Measurements from ENCODE around the gene ATP6V0D1. TPM values are rescaled to one million over a fixed set of nuclear protein-coding genes. Genes with fewer than 3 reads are reported as not detected.
A peak's percentile ranks its signal among the peaks of the same experiment; 100 is the strongest.

Gene ATP6V0D1
- total and polyA plus RNA-seq, 2 of the 4 experiments (the other 2 are of a cell fraction), result 112 to 124 TPM

DNA sequence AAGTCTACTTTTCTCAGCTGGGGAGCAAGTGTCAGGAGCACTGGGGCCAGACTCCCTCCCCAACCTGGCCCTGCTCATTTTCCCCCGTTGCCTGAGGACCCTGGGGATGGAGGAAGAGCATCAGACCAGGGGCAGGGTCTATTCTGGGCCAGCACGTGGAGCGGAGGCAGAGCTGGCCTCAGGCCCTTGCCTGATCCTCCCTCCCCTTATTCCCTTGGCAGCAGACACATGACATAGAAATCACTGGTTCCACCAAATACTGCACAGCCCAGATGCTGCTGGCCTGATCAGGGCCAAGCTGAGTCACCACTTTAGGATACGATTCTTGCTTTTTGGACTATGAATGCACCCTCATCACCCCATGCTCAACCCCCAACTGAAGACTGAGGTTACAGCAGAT is 18.1 kb upstream of the ATP6V0D1 start:
- ChIA-PET CTCF (no interaction called here), POLR2A (ENCODE audit: unreplicated experiment) (no interaction called here)
- Histone ChIP-seq H3K79me1 (ENCODE audit: low read depth in 1 of 2, low read length in 2 of 2) (no peaks in the 10 kb centered on the region), H2AFZ (replicated peaks; ENCODE audit: low read length, poor library complexity) (no peak overlapping the region), H4K5ac (ENCODE audit: low read depth, low read length) (no peak overlapping the region), H3K9me3 (ENCODE audit: control insufficient read depth, insufficient read depth, low read length) (no peaks in the 10 kb centered on the region), H3K14ac (replicated peaks; ENCODE audit: low read depth, low read length) (no peak overlapping the region), H3K9me1 (ENCODE audit: insufficient read depth, low read length) (no peaks in the 10 kb centered on the region), H3K4me3 (ENCODE audit: insufficient read depth, low read depth, low read length) (no peak overlapping the region), H4K8ac (ENCODE audit: low read depth in 2 of 2, low read length in 2 of 2) (no peak overlapping the region), H3K4me1 (ENCODE audit: control insufficient read depth, insufficient read depth, low read length) (no peaks in the 10 kb centered on the region), H2BK5ac (ENCODE audit: low read depth, low read length, poor library complexity, severe bottlenecking) (no peak overlapping the region), H3K36me3 (ENCODE audit: control insufficient read depth, insufficient read depth, low read length) (no peaks in the 10 kb centered on the region), H2AK5ac (ENCODE audit: low read depth, low read length) (no peak overlapping the region), H3K18ac (ENCODE audit: low read depth, low read length) (no peak overlapping the region), H2BK120ac (ENCODE audit: low read depth, low read length) (no peak overlapping the region), H4K20me1 (ENCODE audit: insufficient read depth, low read length) (no peaks in the 10 kb centered on the region; the same call in 1 of the 2 replicates), H3K4ac (ENCODE audit: low read depth, low read length) (no peak overlapping the region), H2BK20ac (ENCODE audit: low read depth, low read length) (no peak overlapping the region), H3K23ac (ENCODE audit: low read depth, low read length) (no peak overlapping the region), H3K27me3 (ENCODE audit: control insufficient read depth, insufficient read depth, low read length) (no peaks in the 10 kb centered on the region), H2BK15ac (ENCODE audit: low read depth, low read length) (no peak overlapping the region), H2AK9ac (replicated peaks; ENCODE audit: low read depth, low read length, poor library complexity) (no peak overlapping the region), H3K27ac (ENCODE audit: insufficient read depth, low read length) (no peak overlapping the region), H3K9ac (ENCODE audit: low read depth, low read length) (no peak overlapping the region), H4K91ac (ENCODE audit: insufficient read depth, low read depth, low read length) (no peak overlapping the region), H3K56ac (ENCODE audit: extremely low read depth, insufficient read depth, low read length) (no peak overlapping the region), H3K4me2 (ENCODE audit: low read depth, low read length) (no peak overlapping the region)
- ATAC-seq (ENCODE audit: low read depth), result no peak
- in situ Hi-C loops (cut with MboI; ENCODE audit: low sequenced_read_pairs), result no loop called here
- no peak for TF ChIP-seq CHD1 (IDR thresholded peaks at IDR 0.05; ENCODE audit: low read depth, low read length)
- no peak for TF ChIP-seq BHLHE40 (IDR thresholded peaks at IDR 0.05; ENCODE audit: low read depth, low read length)
- TF ChIP-seq SMC3 (IDR thresholded peaks at IDR 0.05; ENCODE audit: low read depth, low read length), result no peak
- no peak for TF ChIP-seq RFX5 (IDR thresholded peaks at IDR 0.05; ENCODE audit: low read depth, low read length)
- no peak for TF ChIP-seq RCOR1 (IDR thresholded peaks at IDR 0.05; ENCODE audit: insufficient replicate concordance, low read length)
- TF ChIP-seq, protein P1, sequence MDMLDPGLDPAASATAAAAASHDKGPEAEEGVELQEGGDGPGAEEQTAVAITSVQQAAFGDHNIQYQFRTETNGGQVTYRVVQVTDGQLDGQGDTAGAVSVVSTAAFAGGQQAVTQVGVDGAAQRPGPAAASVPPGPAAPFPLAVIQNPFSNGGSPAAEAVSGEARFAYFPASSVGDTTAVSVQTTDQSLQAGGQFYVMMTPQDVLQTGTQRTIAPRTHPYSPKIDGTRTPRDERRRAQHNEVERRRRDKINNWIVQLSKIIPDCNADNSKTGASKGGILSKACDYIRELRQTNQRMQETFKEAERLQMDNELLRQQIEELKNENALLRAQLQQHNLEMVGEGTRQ (IDR thresholded peaks at IDR 0.05; ENCODE audit: low read depth, low read length), result no peak
- TF ChIP-seq, protein P2, sequence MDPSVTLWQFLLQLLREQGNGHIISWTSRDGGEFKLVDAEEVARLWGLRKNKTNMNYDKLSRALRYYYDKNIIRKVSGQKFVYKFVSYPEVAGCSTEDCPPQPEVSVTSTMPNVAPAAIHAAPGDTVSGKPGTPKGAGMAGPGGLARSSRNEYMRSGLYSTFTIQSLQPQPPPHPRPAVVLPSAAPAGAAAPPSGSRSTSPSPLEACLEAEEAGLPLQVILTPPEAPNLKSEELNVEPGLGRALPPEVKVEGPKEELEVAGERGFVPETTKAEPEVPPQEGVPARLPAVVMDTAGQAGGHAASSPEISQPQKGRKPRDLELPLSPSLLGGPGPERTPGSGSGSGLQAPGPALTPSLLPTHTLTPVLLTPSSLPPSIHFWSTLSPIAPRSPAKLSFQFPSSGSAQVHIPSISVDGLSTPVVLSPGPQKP (IDR thresholded peaks at IDR 0.05; ENCODE audit: borderline replicate concordance, low read depth, low read length), result no peak
- TF ChIP-seq POLR2A (IDR thresholded peaks at IDR 0.05; ENCODE audit: low read depth, low read length), result no peak
- TF ChIP-seq NFE2L2 (IDR thresholded peaks at IDR 0.05; ENCODE audit: low read depth, low read length), result no peak
- TF ChIP-seq, protein P3, sequence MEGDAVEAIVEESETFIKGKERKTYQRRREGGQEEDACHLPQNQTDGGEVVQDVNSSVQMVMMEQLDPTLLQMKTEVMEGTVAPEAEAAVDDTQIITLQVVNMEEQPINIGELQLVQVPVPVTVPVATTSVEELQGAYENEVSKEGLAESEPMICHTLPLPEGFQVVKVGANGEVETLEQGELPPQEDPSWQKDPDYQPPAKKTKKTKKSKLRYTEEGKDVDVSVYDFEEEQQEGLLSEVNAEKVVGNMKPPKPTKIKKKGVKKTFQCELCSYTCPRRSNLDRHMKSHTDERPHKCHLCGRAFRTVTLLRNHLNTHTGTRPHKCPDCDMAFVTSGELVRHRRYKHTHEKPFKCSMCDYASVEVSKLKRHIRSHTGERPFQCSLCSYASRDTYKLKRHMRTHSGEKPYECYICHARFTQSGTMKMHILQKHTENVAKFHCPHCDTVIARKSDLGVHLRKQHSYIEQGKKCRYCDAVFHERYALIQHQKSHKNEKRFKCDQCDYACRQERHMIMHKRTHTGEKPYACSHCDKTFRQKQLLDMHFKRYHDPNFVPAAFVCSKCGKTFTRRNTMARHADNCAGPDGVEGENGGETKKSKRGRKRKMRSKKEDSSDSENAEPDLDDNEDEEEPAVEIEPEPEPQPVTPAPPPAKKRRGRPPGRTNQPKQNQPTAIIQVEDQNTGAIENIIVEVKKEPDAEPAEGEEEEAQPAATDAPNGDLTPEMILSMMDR (conservative IDR thresholded peaks at IDR 0.05; ENCODE audit: low read depth, low read length), result no peak
- no peak for TF ChIP-seq MAFK (IDR thresholded peaks at IDR 0.05; ENCODE audit: low read depth, low read length)
- no peak for TF ChIP-seq RAD21 (IDR thresholded peaks at IDR 0.05; ENCODE audit: low read length)
- no TSS peak for BruUV-seq (replicated peaks)
- DNase-seq, result peak; percentile 19
- dilution Hi-C loops (cut with HindIII; ENCODE audit: low sequenced_read_pairs, unreplicated experiment), result no loop called here
- 64% methylated on average over 3 of the region's 4 CpGs; no CpG with 5 or more reads in 1 of the 2 experiments for WGBS, 2 experiments (ENCODE audit: extremely low coverage in 2 of 2, insufficient read length in 1 of 2)
- intact Hi-C loops (cut with micrococcal nuclease), result no loop called here
